ENCODE measurements around the gene CCDC34.

DNA sequence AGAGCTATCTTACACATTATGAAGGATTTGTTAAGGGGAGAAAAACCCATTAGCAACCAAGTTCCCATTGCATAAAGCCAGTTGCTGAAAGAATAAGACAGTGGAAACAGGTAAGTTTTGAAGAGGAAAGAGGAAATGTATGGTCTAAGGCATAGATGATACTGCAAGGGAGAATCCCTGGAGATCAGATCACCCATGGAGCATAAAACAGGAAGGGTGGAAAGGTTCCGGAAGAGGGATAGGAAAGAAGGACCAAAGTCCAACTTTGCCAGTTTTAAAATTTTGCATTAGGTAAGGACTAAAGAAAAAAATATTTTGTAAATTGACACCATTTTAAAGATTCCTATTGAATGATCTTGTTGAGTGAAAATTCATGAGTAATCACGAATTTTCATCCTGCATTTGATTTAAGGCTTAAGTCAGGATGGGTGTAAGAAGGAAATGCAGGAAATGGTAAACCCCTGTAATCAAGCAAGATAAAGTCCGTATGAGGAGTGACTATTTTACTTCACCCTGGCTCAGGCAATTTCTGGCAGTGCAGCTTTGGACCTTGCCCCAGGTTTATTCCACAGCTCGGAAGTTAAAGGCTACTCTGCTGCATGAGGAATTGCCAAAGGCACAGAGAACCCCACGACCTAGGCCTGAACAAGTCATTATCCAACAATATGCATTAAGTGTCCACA, 70.9 kb downstream of the CCDC34 start:
- TF ChIP-seq SRF (IDR thresholded peaks at IDR 0.05; ENCODE audit: low read depth) (no peak), POLR2AphosphoS5 (IDR thresholded peaks at IDR 0.05; ENCODE audit: low read depth, low read length) (no peak), SP1 (IDR thresholded peaks at IDR 0.05; ENCODE audit: low read depth) (no peak)
- TF ChIP-seq, protein P1, sequence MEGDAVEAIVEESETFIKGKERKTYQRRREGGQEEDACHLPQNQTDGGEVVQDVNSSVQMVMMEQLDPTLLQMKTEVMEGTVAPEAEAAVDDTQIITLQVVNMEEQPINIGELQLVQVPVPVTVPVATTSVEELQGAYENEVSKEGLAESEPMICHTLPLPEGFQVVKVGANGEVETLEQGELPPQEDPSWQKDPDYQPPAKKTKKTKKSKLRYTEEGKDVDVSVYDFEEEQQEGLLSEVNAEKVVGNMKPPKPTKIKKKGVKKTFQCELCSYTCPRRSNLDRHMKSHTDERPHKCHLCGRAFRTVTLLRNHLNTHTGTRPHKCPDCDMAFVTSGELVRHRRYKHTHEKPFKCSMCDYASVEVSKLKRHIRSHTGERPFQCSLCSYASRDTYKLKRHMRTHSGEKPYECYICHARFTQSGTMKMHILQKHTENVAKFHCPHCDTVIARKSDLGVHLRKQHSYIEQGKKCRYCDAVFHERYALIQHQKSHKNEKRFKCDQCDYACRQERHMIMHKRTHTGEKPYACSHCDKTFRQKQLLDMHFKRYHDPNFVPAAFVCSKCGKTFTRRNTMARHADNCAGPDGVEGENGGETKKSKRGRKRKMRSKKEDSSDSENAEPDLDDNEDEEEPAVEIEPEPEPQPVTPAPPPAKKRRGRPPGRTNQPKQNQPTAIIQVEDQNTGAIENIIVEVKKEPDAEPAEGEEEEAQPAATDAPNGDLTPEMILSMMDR (IDR thresholded peaks at IDR 0.05 in 2 of 3, conservative IDR thresholded peaks at IDR 0.05 in 1 of 3; ENCODE audit: borderline replicate concordance in 1 of 3, insufficient read depth in 1 of 3, low read depth in 2 of 3, low read length in 2 of 3): no peak

All from HCT116 (cell line).